ENCODE data around the gene ST6GALNAC4. TPM values are rescaled to one million over a fixed set of nuclear protein-coding genes. Genes with fewer than 3 reads are reported as not detected.

ST6GALNAC4 gene
- total RNA-seq, 4 donors from 2014 or later: 25.2 to 49.7 (median 31.7) TPM

DNA sequence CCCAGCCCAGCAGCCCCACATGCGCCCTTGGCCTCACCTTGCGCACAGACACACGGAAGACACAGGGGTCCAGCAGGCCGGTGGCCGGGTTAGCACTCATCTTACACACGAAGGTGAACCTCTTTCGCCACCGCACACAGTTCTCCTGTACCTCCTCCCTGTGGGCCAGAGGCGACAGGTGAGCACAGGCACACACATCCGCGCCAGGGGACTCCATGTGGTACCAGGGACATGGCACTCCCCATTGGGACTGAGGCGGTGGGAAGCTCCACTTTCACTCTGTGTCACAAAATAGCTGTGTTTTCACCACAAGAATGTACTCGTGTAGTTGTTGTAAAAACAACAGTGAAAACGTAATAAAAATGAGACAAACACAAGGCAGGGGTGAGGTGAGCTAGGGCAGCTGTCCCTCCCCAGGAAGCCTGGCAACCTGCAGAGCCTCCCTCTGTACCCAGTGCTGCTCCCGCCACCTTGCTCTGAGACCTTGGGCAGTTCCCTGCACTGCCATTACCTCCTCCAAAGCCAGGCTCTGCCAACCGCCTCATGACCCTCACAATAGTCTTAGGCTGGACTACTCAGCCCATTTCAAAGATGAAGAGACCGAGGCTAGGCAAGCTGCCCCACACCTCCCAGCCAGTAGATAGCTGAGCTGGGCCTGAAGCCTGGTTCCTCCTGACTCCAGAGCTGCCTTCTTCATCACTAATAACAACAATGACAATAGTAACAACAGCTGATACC is 37.1 kb upstream of the ST6GALNAC4 start:
- TF ChIP-seq POLR2A (IDR thresholded peaks at IDR 0.05) (no peak), POLR2AphosphoS5 (IDR thresholded peaks at IDR 0.05) (no peak)
- TF ChIP-seq, protein P1, sequence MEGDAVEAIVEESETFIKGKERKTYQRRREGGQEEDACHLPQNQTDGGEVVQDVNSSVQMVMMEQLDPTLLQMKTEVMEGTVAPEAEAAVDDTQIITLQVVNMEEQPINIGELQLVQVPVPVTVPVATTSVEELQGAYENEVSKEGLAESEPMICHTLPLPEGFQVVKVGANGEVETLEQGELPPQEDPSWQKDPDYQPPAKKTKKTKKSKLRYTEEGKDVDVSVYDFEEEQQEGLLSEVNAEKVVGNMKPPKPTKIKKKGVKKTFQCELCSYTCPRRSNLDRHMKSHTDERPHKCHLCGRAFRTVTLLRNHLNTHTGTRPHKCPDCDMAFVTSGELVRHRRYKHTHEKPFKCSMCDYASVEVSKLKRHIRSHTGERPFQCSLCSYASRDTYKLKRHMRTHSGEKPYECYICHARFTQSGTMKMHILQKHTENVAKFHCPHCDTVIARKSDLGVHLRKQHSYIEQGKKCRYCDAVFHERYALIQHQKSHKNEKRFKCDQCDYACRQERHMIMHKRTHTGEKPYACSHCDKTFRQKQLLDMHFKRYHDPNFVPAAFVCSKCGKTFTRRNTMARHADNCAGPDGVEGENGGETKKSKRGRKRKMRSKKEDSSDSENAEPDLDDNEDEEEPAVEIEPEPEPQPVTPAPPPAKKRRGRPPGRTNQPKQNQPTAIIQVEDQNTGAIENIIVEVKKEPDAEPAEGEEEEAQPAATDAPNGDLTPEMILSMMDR (IDR thresholded peaks at IDR 0.05): no peak
- ATAC-seq: no peak
- H3K9me3 ChIP-seq: no peaks in the 10 kb centered on the region
- H3K27me3 ChIP-seq: no peaks in the 10 kb centered on the region
- H3K27ac ChIP-seq: peak overlapping the region in 2 of 4 donors; percentile 66 to 75
- WGBS, 2 donors (ENCODE audit: low coverage in 1 of 2): 51 to 96% methylated on average over 3 to 4 of the region's 17 CpGs
- H3K4me1 ChIP-seq: peaks cover 2 to 73% (median 30%) of the 10 kb centered on the region in 3 donors
- no peaks in the 10 kb centered on the region for H3K36me3 ChIP-seq
- H3K4me3 ChIP-seq: no peak overlapping the region

DNA sequence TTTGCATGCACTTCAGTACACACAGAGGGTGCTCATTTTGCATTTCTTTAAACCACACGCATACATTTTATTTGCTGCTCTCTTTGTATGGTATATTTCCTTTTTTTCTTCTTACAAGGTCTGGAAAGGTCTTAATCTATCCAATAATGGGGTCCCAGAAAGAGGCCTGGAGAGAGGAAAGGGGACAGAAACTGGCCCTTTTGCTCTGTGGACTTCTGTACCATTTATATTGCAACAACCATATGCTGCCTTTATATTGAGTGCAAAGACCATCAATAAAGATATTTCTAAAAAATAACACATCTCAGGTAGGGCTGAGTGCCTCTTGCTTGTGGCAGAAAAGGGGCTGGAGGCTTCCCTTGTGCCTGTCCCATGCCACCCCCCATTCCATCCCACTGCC is 36.3 kb upstream of the ST6GALNAC4 start:
- 65% methylated on average over 1 of the region's 1 CpG; no CpG with 5 or more reads in 1 of the 2 donors for WGBS, 2 donors (ENCODE audit: low coverage in 1 of 2)
- H3K27ac ChIP-seq: peak overlapping the region in 1 of 4 donors; percentile 16
- H3K27me3 ChIP-seq: no peaks in the 10 kb centered on the region
- peaks cover 0 to 1% of the 10 kb centered on the region in 2 donors for H3K36me3 ChIP-seq
- TF ChIP-seq, protein P1 (IDR thresholded peaks at IDR 0.05): no peak
- TF ChIP-seq POLR2AphosphoS5 (IDR thresholded peaks at IDR 0.05) (no peak), EP300 (IDR thresholded peaks at IDR 0.05) (no peak), POLR2A (IDR thresholded peaks at IDR 0.05) (no peak)
- no peaks in the 10 kb centered on the region for H3K9me3 ChIP-seq
- no peak for ATAC-seq
- no peak overlapping the region for H3K4me3 ChIP-seq
- H3K4me1 ChIP-seq: peaks cover 2 to 79% (median 30%) of the 10 kb centered on the region in 3 donors

DNA sequence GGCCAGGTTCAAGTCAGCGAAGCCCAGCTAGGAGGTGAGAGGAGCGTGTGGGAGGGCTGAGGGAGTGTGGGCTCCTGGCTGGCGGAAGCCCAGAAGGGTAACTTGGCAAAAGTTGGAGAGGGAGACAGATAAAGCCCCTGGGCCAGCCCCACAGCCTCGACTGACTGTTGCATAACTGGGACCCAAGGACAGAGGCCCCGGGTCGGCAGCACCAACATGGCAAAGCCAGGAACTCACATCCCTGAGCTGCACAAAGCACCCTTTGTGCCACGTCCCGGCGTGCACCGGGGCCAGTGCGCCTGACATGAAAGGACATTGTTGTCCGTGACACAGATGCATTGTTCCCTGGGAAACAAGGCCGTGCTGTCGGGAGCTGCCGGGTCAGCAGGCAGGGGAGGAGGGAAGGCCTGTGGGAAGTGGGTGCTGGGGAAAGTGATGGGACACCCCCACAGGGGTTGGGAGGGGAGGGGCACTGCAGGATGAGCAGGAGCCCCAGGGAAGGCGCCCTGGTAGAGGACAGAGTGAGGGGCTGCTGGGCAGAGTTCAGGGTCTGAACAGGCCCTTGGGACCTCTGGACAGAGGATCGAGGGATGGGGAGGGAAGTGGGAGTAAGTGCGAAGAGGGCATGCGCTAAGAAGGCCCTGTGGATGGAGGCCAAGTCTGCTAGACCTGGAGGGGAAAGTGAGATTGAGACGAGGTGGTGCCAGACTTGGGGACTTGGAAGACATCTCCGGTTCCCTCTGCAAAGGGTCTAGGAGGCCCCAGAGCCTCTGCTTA is 33.9 kb upstream of the ST6GALNAC4 start:
- peak overlapping the region in 3 of 4 donors; percentile 58 to 62 (median 60) for H3K27ac ChIP-seq
- TF ChIP-seq, protein P1 (IDR thresholded peaks at IDR 0.05): no peak
- TF ChIP-seq POLR2A (IDR thresholded peaks at IDR 0.05) (peak in 1 of 2 donors; percentile 15), POLR2AphosphoS5 (IDR thresholded peaks at IDR 0.05) (peak; percentile 39), EP300 (IDR thresholded peaks at IDR 0.05) (no peak)
- no peak for ATAC-seq
- peak overlapping the region in 1 of 2 donors; percentile 17 for H3K4me3 ChIP-seq
- H3K9me3 ChIP-seq: no peaks in the 10 kb centered on the region
- H3K4me1 ChIP-seq: peaks cover 2 to 91% (median 27%) of the 10 kb centered on the region in 3 donors
- peaks cover 0 to 15% of the 10 kb centered on the region in 2 donors for H3K36me3 ChIP-seq
- WGBS, 2 donors (ENCODE audit: low coverage in 1 of 2): 55 to 100% methylated on average over 1 to 13 of the region's 21 CpGs
- H3K27me3 ChIP-seq: no peaks in the 10 kb centered on the region

DNA sequence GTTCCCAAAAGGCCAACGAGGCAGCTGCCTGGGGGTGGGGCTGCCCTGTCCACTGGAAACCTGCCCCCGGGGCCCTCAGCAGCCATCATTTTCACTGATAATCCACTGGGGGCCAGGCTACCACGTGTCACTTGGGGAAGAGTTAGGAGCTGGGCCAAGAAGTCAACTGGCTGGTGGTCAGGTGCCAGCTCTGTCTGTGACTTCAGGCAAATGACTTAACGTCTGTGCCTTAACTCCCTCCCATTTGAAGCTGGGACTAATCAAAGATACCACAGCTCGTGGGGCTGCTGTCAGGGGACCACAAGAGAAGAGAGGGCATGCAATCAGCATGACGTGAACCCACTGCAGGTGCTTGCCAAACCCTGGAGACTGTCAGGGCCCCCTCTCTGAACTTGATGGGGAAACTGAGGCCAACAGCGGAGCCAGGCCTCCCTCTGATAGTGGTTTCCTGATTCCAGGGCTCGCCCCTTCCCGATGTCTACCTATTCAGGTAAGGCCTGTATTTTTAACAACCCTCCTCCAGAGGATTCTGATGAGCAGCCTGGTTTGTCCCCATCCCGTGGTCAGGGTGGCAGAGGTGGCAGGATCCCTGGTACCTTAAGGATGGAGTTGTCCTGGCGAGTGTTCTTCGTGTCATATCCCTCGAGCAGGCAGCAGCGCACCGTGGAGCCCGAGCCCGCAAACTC is 33.1 kb upstream of the ST6GALNAC4 start:
- peak overlapping the region in 1 of 2 donors; percentile 17 for H3K4me3 ChIP-seq
- 60 to 100% methylated on average over 1 to 6 of the region's 17 CpGs for WGBS, 2 donors (ENCODE audit: low coverage in 1 of 2)

More for the DNA sequence above, 33.1 kb upstream of the ST6GALNAC4 start:
- Histone ChIP-seq H3K9me3 (no peaks in the 10 kb centered on the region), H3K4me1 (peaks cover 1 to 85% (median 20%) of the 10 kb centered on the region in 3 donors), H3K36me3 (peaks cover 0 to 23% of the 10 kb centered on the region in 2 donors), H3K27ac (peak overlapping the region in 3 of 4 donors; percentile 34 to 62 (median 58)), H3K27me3 (no peaks in the 10 kb centered on the region)
- TF ChIP-seq, protein P1 (IDR thresholded peaks at IDR 0.05): no peak
- no peak for TF ChIP-seq POLR2A (IDR thresholded peaks at IDR 0.05)
- TF ChIP-seq EP300 (IDR thresholded peaks at IDR 0.05): no peak
- TF ChIP-seq POLR2AphosphoS5 (IDR thresholded peaks at IDR 0.05): no peak
- no peak for ATAC-seq
